Epidermal melanocyte (primary cell): ENCODE measurements around the gene AURKA.
"Not testable (repeated sequence)": the region's sequence is repeated elsewhere in the genome, so short reads cannot be mapped to it uniquely, and the experiment has no call there.

ENCODE experiments used
- DNase-seq: peaks from one replicate; pipeline ENCODE4 v3.0.0; 2011; ENCODE audit warnings: low spot score; ENCODE audit not compliant: insufficient read length

Gene AURKA

DNA sequence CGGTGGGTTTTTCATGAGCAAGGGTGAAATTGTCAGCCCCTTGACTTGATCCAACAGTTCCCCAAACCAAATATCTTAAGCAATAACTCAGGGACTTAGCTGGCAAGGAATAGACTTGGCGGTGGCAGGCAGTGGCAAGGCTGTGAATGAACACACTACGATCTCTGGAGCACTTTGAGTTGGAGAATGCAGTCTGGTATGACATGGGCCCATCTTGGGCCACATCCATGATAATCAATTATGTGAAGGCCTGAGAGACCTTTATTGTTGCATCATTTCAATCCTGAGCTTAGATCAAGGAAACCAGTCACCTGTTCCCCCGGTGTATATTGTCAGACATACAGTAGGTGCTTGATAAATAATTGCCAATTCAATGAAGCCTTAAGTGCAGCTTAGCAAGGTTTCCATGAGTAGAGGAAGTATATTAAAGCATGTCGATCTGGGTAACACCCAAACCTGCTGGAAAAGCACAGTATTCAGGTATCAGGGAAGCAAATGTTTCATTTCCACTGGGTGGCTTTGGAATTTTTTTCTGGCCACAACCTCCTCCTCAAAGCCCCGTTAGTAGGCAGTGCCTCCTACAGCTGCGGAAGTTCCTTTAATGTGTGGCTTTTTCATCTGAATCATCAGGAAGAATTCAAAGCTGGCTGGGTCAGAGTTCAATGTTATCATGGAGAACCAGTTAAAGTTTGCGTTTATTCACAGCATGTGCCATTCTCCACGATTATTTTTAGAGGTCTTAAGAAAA lies 30.2 kb upstream of the AURKA start:
- DNase-seq: no peak

DNA sequence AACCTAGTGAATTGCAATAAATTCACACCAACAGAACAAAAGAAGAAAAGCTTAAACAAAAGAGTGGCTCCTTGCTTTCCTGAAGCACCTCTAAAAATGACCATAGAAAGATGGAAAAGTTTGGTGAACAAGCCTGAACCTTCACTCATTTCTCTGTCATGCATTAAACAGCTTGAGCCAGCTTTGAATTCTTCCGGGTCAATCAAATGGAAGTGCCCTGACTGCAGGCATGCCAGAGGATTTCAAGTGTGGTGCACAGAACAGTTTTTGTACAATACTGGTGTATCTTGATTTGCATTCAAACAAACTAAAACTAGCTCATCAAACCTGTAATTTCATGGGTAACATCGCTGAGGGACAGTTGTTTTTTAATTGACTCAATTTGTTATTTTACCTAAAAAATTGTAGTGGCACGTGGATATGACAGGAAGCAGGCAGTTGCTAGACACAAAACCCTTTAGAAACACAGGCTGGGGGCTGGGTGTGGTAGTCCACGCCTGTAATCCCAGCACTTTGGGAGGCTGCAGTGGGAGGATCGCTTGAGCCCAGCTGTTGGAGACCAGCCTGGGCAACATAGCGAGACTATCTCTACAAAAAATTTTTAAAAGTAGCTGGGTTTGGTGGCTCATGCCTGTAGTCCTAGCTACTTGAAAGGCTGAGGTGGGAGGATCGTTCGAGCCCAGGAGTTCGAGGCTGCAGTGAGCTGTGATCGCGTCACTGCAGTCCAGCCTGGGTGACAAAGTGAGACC lies 29.1 kb upstream of the AURKA start:
- no peak for DNase-seq

DNA sequence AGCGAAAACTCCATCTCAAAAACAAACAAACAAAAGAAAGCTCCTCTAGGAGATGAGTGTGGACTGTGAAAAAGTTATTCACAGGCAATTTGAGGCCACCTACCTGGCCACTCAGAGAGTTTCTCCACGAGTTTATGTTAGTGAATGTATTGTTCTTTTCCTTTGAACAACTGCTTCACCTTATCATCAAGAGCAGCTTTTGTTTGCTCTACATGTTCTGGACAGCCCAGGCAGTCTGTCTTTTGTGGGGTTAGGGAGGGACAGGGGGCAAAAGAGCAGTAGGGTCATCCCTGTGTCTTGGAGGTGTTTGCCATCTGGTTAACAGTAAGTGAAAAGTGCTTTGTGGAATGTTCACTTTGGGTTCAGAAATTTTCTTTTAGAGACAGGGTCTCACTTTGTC lies 28.0 kb upstream of the AURKA start:
- DNase-seq: no peak

DNA sequence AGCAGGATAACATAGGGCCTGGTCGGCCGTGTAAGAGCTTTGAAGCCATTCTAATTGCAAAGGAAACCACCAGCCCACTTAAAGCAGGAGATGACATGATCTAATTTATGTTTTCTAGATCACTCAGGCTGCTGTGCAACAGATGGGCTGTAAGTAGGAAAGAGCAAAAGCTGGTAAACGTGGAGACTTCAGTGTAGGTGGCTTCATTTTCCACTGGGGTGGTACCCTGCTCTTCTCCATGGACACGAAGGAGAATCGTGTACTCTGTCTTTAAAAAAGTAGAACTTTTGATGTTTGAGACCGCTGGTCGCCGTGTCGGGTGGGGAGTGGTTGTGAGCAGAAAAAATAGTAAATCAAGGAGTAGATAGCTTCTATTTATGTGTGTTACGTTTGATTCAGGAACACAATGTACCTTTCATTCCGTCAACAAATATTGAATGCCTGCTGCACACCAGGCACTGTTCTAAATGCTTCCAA lies 26.4 kb upstream of the AURKA start:
- no peak for DNase-seq

DNA sequence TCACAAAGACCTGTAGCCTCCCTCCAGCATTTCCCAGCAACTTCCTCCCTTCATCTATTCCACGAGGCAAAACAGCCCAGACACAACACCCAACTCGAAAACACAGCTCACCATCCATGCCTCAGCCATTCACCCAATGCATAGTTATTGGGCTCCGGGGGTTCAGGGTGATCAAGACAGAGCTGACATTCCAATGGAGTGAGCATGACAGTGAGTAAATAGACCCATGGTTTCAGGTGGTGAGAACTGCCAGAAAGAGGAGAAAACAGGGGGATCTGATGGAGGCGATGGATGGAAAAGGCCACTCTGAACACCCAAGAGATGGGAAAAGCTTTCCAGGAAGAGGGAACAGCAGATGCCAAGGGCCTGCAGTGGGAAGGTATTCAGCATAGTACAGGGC lies 25.9 kb upstream of the AURKA start:
- no peak for DNase-seq

DNA sequence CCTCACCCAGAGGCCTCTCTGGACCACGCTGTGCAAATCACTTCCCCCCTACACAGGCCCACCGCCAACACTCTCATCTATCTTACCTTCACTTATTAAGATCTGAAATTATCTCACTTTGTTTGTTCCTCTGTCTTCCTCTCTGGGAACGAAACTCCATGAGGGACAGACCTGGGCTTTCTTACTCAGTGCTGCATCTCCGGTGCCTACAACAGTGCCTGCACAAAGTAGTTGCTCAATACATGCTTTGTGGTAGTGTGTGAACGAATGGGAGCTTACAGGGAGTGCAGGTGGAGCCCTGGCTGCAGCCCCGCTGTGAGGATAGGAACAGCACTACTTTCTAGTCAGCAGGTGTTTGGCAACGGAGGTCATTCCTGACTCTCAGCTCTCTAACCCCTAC lies 25.4 kb upstream of the AURKA start:
- no peak for DNase-seq

DNA sequence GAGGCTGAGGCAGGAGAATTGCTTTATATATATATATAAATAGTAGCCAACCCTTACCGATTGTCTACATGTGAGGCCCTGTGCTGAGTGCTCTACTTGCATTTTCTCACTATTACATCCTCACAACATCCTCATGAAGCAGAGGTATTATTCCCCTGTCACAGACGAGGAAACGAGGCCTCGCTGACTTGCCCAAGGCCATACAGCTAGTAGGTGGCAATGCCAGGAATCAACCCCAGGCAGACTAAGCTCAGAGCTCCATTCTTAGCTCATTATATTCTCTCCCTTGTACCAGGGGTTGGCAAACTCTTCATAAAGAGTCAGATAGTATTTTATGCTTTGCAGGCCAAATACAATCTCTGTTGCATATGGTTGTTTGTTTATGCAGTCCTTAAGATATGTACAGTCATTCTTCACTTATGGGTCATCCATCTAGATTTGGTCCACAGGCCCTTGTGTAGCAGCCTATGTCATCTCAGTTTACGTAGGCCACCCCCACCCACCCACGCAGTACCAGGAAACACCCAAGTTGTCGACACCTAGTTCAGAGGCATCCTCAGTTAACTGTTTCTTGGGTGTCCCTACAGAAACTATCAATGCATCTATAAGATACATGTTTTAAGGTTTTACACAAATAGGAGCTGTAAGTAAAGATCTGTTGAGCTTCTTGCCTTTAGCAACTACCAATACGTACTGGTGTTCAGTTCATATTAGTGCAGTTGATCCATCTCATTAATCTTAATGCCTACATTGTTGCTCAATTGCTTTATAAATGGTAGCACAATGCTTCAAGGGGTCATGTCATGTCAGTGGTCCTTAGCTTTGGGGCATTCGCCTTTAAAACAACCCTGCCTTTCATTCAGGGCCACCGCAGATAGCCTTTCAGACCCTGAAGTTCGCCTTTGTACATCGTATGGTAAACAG lies 23.1 kb upstream of the AURKA start:
- DNase-seq: no peak

DNA sequence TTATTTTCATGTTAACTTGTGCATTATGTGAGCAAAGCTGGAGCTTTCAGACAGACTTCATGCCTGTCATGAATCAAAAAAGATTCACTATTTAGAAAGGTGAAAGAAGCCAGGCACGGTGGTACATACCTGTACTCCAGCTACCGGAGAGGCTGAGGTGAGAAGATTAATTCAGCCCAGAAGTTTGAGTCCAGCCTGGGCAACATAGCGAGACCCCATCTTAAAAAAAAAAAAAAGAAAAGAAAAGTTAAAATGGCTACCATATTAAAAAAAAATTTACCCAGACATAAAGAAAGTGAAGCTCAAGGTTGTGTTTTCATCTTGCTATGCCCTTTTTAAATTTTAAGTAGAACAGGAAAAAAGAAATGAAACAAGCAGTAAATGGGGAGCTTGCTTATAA lies 20.9 kb upstream of the AURKA start:
- DNase-seq: no peak

DNA sequence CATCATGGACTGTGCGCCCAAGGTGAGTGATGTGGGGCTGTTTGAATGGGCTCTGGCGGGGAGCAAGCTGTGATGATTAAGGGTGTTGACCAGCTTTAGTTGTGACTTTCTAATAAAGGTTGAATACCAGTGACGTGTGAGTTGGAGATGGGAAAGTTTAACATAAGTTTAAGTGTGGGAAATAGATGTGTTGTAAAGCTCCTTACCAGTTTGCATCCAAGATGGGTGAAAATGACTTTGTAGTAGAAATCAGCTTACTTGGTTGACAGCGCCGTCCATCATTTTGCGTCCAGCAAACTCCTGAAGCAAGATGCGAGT lies 20.4 kb upstream of the AURKA start:
- DNase-seq: no peak

DNA sequence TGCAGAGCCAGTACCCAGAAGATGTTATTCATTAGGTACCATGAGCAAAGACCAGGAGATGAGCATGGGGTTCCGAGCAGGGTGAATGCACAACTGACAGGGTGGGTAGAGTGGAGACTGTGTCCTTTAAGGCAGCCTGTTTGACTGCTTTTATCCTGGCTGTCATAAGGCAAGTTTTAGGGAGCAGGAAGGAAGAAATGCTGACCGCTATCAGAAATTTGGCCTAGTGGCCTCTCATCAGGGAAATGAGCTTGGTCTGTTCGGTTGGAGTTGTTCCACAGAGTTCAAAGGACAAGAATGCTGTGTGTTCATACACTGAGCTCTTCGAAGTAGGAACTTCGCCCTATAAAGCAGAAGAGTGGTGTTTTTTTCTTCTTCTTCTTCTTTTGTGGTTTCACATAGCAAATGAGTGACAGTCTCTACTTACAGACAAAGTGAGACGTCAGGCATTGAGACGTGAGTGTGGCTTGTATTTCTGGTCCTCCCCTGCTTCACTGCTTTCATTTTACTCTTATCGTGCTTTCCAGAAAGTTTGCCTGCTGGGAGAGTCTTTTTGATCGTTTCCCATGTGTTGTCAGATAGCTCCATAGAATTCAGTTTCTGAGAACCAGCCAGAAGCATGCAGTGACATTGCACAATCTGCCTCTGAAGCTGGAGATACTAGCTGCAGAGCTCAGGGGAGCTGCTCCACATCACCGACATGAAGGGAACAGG lies 19.9 kb upstream of the AURKA start, which contains the start of gene CASS4:
TSS of gene CASS4 (plus strand) at position 502 of the 714 bp plus-strand sequence. CDS start at position 701, 199 bp downstream.
- no peak for DNase-seq

DNA sequence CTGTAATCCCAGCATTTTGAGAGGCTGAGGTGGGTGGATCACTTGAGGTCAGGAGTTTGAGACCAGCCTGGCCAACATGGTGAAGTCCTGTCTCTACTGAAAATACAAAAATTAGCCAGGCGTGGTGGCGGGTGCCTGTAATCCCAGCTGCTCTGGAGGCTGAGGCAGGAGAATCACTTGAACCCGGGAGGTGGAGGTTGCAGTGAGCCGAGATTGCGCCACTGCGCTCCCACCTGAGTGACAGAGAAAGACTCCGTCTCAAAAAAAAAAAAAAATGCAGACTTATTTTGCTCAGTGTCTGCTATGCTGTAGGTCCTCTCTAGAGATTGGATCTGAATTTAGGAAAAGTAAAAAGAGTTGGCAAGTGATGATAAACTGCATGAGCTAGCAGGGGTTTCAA lies 19.3 kb upstream of the AURKA start:
- not testable (repeated sequence) for DNase-seq

DNA sequence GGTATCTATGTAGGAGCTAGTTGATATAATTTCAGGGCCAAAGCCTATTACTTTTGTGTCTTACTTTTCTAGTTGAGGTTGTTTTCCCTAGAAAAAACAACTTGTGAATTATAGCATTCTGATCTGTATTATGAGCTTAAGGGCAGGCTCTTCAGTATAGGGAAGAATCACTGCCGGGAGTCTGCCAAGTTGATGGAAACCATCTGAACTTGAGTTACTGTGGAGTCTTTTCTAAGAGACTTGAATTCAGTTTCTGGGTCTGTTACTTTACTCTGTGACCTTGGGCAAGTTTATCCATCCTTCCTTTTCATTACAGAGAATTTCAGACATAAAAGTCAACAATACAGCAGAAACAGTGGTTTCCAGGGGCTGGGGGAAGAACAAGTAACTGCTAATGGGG lies 17.9 kb upstream of the AURKA start:
- DNase-seq: no peak

DNA sequence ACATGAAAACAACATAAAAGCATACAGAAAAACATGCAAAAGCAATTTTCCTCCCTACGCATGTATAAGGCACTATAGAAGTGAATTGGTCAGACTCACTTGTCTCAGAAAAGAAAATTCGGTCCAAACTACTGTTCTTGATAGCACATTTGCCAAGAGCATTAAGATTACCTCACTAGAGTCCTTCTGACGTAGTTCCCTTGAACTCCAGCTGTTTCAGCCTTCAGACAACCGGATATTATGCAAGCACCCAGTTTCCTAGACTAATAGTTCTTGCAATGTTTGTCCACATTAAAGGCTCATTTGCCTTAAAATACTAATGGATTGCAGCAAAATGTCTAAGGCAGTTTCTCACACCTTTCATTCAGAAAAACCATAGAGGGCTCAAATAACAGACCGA lies 17.5 kb upstream of the AURKA start:
- no peak for DNase-seq

DNA sequence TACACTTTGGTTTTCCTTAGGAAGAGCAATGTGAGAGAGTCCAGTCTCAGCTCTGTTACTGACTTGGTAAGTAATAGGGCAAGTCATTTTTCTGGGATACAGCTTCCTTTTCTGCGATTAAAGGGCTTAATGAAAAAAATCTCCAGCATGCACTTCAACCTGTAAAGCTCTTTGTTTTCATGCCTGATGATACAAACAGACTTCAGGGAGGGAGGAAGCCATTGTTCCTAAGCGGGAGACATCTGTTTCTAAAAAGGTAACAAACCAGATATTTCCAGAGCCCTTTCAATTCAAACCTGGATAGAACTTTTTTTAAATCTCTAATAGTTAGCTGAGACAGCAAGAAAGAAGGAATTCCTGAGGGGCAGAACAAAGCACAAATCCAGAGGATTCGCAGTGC lies 14.9 kb upstream of the AURKA start:
- DNase-seq: no peak

DNA sequence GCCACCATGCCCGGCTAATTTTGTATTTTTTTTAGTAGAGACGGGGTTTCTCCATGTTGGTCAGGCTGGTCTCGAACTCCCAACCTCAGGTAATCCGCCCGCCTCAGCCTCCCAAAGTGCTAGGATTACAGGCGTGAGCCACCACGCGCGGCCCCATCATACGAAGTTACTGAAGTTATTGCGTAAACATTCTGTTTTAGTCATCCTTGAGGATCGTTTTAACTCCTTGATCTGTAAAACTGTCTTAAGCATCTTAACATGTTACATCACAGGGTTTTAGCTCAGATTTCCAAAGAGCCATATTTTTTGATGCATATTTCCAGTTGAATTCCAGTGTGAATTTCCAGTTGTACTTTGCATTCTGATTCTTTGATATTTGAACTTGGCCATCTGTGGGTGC lies 13.3 kb upstream of the AURKA start:
- DNase-seq: not testable (repeated sequence)

DNA sequence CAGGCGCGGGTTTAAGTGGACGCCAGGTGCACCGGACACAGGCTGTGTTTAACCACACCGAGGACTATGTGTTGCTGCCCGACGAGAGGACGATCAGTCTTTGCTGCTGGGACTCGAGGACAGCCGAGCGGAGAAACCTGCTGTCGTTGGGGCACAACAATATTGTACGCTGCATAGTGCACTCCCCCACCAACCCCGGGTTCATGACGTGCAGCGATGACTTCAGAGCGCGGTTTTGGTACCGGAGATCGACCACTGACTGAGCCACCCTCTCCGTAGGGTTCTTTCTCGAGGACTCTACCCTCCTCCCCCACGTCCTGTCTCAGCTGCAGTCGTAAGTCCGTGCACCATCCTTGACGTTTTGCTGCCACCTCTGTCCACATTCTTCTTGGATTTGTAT lies 11.4 kb upstream of the AURKA start:
- DNase-seq: no peak

DNA sequence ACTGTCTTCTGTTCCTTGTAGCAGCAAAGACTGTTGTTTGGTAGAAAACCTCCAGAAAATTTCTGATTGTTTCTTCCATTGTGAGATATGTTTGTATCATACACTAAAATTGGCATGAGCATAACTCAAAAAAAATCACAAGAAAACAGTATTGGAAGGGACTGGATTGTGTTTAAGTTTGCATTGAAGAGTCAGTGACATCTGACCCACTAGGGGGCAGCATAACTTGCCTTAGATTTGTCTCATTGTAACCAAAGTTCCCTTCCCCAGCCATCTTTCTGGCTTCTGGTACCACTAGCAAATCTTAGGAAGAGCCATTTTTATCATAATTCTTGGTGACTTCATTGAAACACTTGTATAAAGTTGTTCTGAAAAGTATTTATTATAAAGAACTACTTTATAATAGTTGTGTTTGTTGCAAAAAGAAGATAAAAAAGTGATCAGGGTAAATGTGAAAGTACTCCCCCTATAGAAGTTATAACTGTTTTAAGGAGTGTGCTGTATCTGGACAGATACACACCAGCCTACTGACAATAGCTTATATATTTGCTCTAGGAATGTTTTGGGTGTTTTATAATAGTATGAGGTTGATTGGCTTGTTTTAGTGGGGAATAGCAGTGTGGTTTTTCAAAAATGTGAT lies 8.1 kb upstream of the AURKA start:
- peak; percentile 54 for DNase-seq

DNA sequence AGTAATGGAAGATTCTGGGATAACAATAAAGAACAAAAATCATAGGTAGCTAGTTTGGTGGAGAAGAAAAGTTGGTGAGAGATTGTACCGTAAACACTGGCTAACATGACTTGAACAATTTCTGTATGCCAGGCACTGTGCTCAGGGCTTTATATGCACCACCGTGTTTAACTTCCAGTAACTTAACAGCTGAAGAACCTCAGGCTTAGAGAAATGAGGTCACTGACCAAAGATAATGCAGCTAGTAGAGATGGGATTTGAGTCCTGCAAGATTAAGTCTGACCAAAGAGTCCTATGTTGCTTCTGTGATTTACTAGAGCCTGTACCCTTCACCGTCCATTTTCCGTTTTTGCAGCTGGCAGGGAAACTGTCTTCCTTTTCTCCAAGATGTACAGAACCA lies 3.2 kb upstream of the AURKA start:
- DNase-seq: no peak

DNA sequence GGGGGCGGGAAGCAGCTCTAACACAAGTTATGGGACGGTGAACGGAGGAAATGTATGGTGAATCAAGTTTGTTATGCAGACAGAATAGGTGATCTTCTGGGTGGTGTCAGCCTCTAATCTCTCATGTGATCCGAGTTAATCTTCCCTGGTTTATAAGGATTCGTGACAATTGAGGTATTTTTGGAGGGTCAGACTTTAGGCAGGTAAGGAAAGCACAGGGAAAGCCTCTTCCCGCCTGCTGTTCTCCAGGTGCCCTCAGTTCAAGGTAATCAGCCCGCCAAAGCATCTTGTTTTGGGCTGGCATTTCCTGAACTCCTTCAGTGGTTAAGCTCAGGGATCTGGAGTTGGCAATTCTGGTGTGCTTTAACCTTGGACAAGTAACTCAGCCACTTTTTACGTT lies 1.6 kb upstream of the AURKA start:
- DNase-seq: no peak

DNA sequence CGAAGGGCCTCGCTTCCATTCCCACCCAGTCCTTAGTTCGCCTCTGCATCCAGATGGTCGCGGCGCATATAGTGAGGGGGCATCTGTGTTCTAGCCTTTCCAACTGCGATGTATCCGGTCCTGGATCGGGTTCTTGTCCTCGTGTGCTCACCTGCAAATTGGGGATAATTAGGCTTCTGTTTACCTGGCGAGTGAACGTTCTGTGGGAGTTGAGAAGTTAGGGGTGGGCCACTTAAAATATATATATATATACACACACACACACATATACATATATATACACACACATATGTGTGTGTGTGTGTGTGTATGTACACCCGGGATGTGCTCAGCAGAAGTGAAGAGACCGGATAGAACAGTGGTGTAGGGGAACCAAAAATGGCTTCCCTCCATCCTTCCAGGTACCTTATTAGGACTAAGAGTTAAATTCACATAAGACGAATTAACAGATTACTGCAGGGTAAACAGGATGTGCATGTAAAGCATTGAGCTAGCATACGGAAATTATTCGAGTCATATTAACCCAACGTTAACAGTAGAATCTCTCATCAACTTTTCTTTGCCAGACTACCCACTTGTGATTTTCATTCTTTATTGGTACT lies 967 bp upstream of the AURKA start:
- DNase-seq: no peak
